ENCODE data around the gene KCNH3.
A peak's percentile ranks its signal among the peaks of the same experiment; 100 is the strongest.

KCNH3 gene

GRCh38 chr12:49538510-49539403, at the start of gene KCNH3:
KCNH3 (plus strand) TSS chr12:49539030; CDS start chr12:49539417, 387 bp downstream.
- TF ChIP-seq CTCF (conservative IDR thresholded peaks at IDR 0.05; ENCODE audit: low read length): no peak
- peak; percentile 49 for DNase-seq (ENCODE audit: low read depth)
- peak within 1 kb of the TSS; percentile 24 for H3K4me3 ChIP-seq (ENCODE audit: low read length)

GRCh38 chr12:49489154-49489553, 49.7 kb upstream of the KCNH3 start:
- no peak for TF ChIP-seq CTCF (conservative IDR thresholded peaks at IDR 0.05; ENCODE audit: low read length)
- no peak for DNase-seq (ENCODE audit: low read depth)
- H3K4me3 ChIP-seq (ENCODE audit: low read length): no peak overlapping the region

- no peak for TF ChIP-seq CTCF (conservative IDR thresholded peaks at IDR 0.05; ENCODE audit: low read length)
- DNase-seq (ENCODE audit: low read depth): no peak
- H3K4me3 ChIP-seq (ENCODE audit: low read length): no peak overlapping the region
These were observed 49.1 kb upstream of the KCNH3 start for GRCh38 chr12:49489720-49490119.

GRCh38 chr12:49491823-49492222, 47.0 kb upstream of the KCNH3 start:
- DNase-seq (ENCODE audit: low read depth): peak; percentile 6
- no peak for TF ChIP-seq CTCF (conservative IDR thresholded peaks at IDR 0.05; ENCODE audit: low read length)

GRCh38 chr12:49493900-49494299, 44.9 kb upstream of the KCNH3 start:
- H3K4me3 ChIP-seq (ENCODE audit: low read length): no peak overlapping the region
- DNase-seq (ENCODE audit: low read depth): no peak
- no peak for TF ChIP-seq CTCF (conservative IDR thresholded peaks at IDR 0.05; ENCODE audit: low read length)

More at GRCh38 chr12:49491823-49492222, 47.0 kb upstream of the KCNH3 start:
- H3K4me3 ChIP-seq (ENCODE audit: low read length): no peak overlapping the region

GRCh38 chr12:49496417-49497360, 42.1 kb upstream of the KCNH3 start:
- no peak for DNase-seq (ENCODE audit: low read depth)
- TF ChIP-seq CTCF (conservative IDR thresholded peaks at IDR 0.05; ENCODE audit: low read length): no peak
- no peak overlapping the region for H3K4me3 ChIP-seq (ENCODE audit: low read length)
